B cell (primary cell): ENCODE results near the gene HOXA3.

Experiments used
- EZH2 ChIP-seq: IDR thresholded peaks from 2 replicates; pipeline ENCODE4 v1.6.1; 2012; ENCODE audit warnings: borderline replicate concordance, low read depth, mild to moderate bottlenecking, moderate library complexity, low read length; ENCODE audit not compliant: insufficient read depth, poor library complexity, severe bottlenecking
- TF ChIP-seq, protein P1 (sequence below): fragments of 200-600 bp; IDR thresholded peaks from one replicate; pipeline ENCODE4 v1.8.0; 2022; ENCODE audit warnings: antibody characterized with exemption, mild to moderate bottlenecking

DNA sequence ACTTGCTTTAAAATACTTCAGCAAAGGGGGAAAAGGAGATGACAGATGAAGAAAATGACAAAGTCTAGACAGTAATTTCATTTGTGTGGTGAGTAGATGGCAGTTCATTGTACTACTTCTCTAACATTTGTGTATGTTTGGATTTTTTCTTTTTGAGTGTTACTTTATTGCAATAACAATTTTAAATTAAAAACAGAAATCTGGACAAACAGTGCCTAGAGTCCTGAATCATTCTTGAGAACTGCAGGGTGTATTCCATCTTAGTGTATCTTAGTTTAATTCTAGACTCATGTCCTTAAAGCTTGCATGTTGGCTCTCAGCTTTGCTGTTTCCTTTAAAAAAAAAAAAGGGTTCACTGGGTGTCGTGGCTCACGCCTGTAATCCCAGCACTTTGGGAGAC lies 87.7 kb downstream of the HOXA3 start:
- TF ChIP-seq, protein P1, sequence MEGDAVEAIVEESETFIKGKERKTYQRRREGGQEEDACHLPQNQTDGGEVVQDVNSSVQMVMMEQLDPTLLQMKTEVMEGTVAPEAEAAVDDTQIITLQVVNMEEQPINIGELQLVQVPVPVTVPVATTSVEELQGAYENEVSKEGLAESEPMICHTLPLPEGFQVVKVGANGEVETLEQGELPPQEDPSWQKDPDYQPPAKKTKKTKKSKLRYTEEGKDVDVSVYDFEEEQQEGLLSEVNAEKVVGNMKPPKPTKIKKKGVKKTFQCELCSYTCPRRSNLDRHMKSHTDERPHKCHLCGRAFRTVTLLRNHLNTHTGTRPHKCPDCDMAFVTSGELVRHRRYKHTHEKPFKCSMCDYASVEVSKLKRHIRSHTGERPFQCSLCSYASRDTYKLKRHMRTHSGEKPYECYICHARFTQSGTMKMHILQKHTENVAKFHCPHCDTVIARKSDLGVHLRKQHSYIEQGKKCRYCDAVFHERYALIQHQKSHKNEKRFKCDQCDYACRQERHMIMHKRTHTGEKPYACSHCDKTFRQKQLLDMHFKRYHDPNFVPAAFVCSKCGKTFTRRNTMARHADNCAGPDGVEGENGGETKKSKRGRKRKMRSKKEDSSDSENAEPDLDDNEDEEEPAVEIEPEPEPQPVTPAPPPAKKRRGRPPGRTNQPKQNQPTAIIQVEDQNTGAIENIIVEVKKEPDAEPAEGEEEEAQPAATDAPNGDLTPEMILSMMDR = no peak
- TF ChIP-seq EZH2 = no peak
